Thymus (tissue), 11 donors: ENCODE results near the gene RASSF9. TPM values are rescaled to one million over a fixed set of nuclear protein-coding genes. Genes with fewer than 3 reads are reported as not detected.

Experiments
- DNase-seq, 9 donors: peaks; one replicate each; pipeline ENCODE4 v3.0.0-alpha.2; 2013; ENCODE audit warnings: low spot score in 9 of 9, low read depth in 6 of 9, missing footprints in 1 of 9
- H3K27ac ChIP-seq, 2 donors: one replicate each; pipeline ENCODE4 v1.5.1; 2013; ENCODE audit warnings: control low read depth in 1 of 2, low read depth in 1 of 2, low read length in 1 of 2, mild to moderate bottlenecking in 1 of 2, moderate library complexity in 1 of 2
- H3K27me3 ChIP-seq, 2 donors: one replicate each; pipeline ENCODE4 v1.5.1; 2013; ENCODE audit warnings: low read length in 1 of 2; ENCODE audit not compliant: control insufficient read depth in 2 of 2, insufficient read depth in 1 of 2
- H3K36me3 ChIP-seq, 2 donors: one replicate each; pipeline ENCODE4 v1.5.1; 2013; ENCODE audit warnings: low read length in 1 of 2, mild to moderate bottlenecking in 1 of 2, moderate library complexity in 1 of 2; ENCODE audit not compliant: control insufficient read depth in 2 of 2, insufficient read depth in 2 of 2
- H3K4me1 ChIP-seq, 2 donors: one replicate each; pipeline ENCODE4 v1.5.1; 2013; ENCODE audit warnings: low read length in 2 of 2; ENCODE audit not compliant: control insufficient read depth in 2 of 2, insufficient read depth in 2 of 2
- H3K4me3 ChIP-seq, 2 donors: one replicate each; pipeline ENCODE4 v1.5.1; 2013; ENCODE audit warnings: low read length in 2 of 2, control low read depth in 1 of 2, mild to moderate bottlenecking in 1 of 2
- H3K9me3 ChIP-seq, 2 donors: one replicate each; pipeline ENCODE4 v1.5.1; 2013; ENCODE audit warnings: low read length in 1 of 2, mild to moderate bottlenecking in 1 of 2; ENCODE audit not compliant: control insufficient read depth in 2 of 2, insufficient read depth in 1 of 2
- WGBS: extraction: QIAGEN DNeasy Blood & Tissue Kit; methylation state at CpG from one replicate; pipeline ENCODE4 v1.1.7; 2013; 5-methylcytosine and 5-hydroxymethylcytosine counted together
- polyA plus RNA-seq: library from polyadenylated mRNA; stranded (reverse); fragments of 200-250 nt; gene quantifications from one replicate; pipeline ENCODE4 v1.2.3, GENCODE V29; 2013
- total RNA-seq: library from RNA; stranded (reverse); fragments of 120-200 nt; gene quantifications from one replicate; pipeline ENCODE4 v1.2.4, GENCODE V29; 2013
- donor health status: healthy.

Gene RASSF9
- total and polyA plus RNA-seq, 2 donors: 0.94 to 1.2 TPM

- H3K27ac ChIP-seq: no peak overlapping the region
- H3K4me3 ChIP-seq: no peak overlapping the region
- H3K9me3 ChIP-seq: no peaks in the 10 kb centered on the region
- DNase-seq: no peak
- 97% methylated on average over 3 of the region's 3 CpGs for WGBS
- no peaks in the 10 kb centered on the region for H3K36me3 ChIP-seq
- no peaks in the 10 kb centered on the region for H3K4me1 ChIP-seq
- no peaks in the 10 kb centered on the region for H3K27me3 ChIP-seq
Observed at GRCh38 chr12:85804663-85805062, 31.5 kb downstream of the RASSF9 start.

GRCh38 chr12:85803923-85804322 lies 32.3 kb downstream of the RASSF9 start:
- Histone ChIP-seq H3K4me3 (no peak overlapping the region), H3K36me3 (no peaks in the 10 kb centered on the region), H3K4me1 (no peaks in the 10 kb centered on the region), H3K9me3 (no peaks in the 10 kb centered on the region), H3K27ac (no peak overlapping the region), H3K27me3 (no peaks in the 10 kb centered on the region)
- no peak for DNase-seq
- 96% methylated on average over 2 of the region's 2 CpGs for WGBS

GRCh38 chr12:85803231-85803630 lies 33.0 kb downstream of the RASSF9 start:
- no peak overlapping the region for H3K4me3 ChIP-seq
- no peaks in the 10 kb centered on the region for H3K36me3 ChIP-seq
- no peak overlapping the region for H3K27ac ChIP-seq
- H3K4me1 ChIP-seq: no peaks in the 10 kb centered on the region
- no peaks in the 10 kb centered on the region for H3K9me3 ChIP-seq
- no peaks in the 10 kb centered on the region for H3K27me3 ChIP-seq
- no peak for DNase-seq
- 59% methylated on average over 1 of the region's 1 CpG for WGBS

GRCh38 chr12:85798122-85798521 lies 38.1 kb downstream of the RASSF9 start:
- WGBS: 94% methylated on average over 2 of the region's 2 CpGs
- no peak overlapping the region for H3K4me3 ChIP-seq
- H3K4me1 ChIP-seq: no peaks in the 10 kb centered on the region
- H3K27me3 ChIP-seq: no peaks in the 10 kb centered on the region
- DNase-seq: no peak
- no peaks in the 10 kb centered on the region for H3K36me3 ChIP-seq
- no peaks in the 10 kb centered on the region for H3K9me3 ChIP-seq
- H3K27ac ChIP-seq: no peak overlapping the region

- DNase-seq: no peak
- Histone ChIP-seq H3K27ac (no peak overlapping the region), H3K9me3 (no peaks in the 10 kb centered on the region), H3K4me1 (no peaks in the 10 kb centered on the region), H3K4me3 (no peak overlapping the region), H3K27me3 (no peaks in the 10 kb centered on the region), H3K36me3 (no peaks in the 10 kb centered on the region)
Observed at GRCh38 chr12:85796001-85796400, 40.2 kb downstream of the RASSF9 start.

- Histone ChIP-seq H3K36me3 (no peaks in the 10 kb centered on the region), H3K4me3 (no peak overlapping the region), H3K27ac (no peak overlapping the region), H3K27me3 (no peaks in the 10 kb centered on the region), H3K4me1 (no peaks in the 10 kb centered on the region), H3K9me3 (no peaks in the 10 kb centered on the region)
- WGBS: 97% methylated on average over 1 of the region's 1 CpG
- DNase-seq: no peak
Observed at GRCh38 chr12:85794531-85794930, 41.7 kb downstream of the RASSF9 start.

- H3K36me3 ChIP-seq: no peaks in the 10 kb centered on the region
- 89% methylated on average over 2 of the region's 2 CpGs for WGBS
- no peaks in the 10 kb centered on the region for H3K9me3 ChIP-seq
- no peaks in the 10 kb centered on the region for H3K4me1 ChIP-seq
- H3K4me3 ChIP-seq: no peak overlapping the region
- no peak overlapping the region for H3K27ac ChIP-seq
- DNase-seq: no peak
- no peaks in the 10 kb centered on the region for H3K27me3 ChIP-seq
Observed at GRCh38 chr12:85784096-85784720, 52.0 kb downstream of the RASSF9 start.

GRCh38 chr12:85782711-85783110 lies 53.5 kb downstream of the RASSF9 start:
- H3K4me1 ChIP-seq: no peaks in the 10 kb centered on the region
- no peaks in the 10 kb centered on the region for H3K27me3 ChIP-seq
- WGBS: 92% methylated on average over 1 of the region's 1 CpG
- no peaks in the 10 kb centered on the region for H3K9me3 ChIP-seq
- H3K27ac ChIP-seq: no peak overlapping the region
- H3K36me3 ChIP-seq: no peaks in the 10 kb centered on the region
- DNase-seq: no peak
- H3K4me3 ChIP-seq: no peak overlapping the region

GRCh38 chr12:85781766-85782165 lies 54.4 kb downstream of the RASSF9 start:
- H3K27ac ChIP-seq: no peak overlapping the region
- H3K4me3 ChIP-seq: no peak overlapping the region
- H3K27me3 ChIP-seq: no peaks in the 10 kb centered on the region
- H3K36me3 ChIP-seq: no peaks in the 10 kb centered on the region
- no peaks in the 10 kb centered on the region for H3K4me1 ChIP-seq
- no peaks in the 10 kb centered on the region for H3K9me3 ChIP-seq
- DNase-seq: no peak

GRCh38 chr12:85779768-85780167 lies 56.4 kb downstream of the RASSF9 start:
- Histone ChIP-seq H3K27me3 (no peaks in the 10 kb centered on the region), H3K36me3 (no peaks in the 10 kb centered on the region), H3K4me3 (no peak overlapping the region), H3K27ac (no peak overlapping the region), H3K4me1 (no peaks in the 10 kb centered on the region), H3K9me3 (no peaks in the 10 kb centered on the region)
- 90% methylated on average over 2 of the region's 2 CpGs for WGBS
- DNase-seq: no peak
